ENCODE measurements around the gene FAM83F.
A peak's percentile ranks its signal among the peaks of the same experiment; 100 is the strongest.

FAM83F gene

DNA sequence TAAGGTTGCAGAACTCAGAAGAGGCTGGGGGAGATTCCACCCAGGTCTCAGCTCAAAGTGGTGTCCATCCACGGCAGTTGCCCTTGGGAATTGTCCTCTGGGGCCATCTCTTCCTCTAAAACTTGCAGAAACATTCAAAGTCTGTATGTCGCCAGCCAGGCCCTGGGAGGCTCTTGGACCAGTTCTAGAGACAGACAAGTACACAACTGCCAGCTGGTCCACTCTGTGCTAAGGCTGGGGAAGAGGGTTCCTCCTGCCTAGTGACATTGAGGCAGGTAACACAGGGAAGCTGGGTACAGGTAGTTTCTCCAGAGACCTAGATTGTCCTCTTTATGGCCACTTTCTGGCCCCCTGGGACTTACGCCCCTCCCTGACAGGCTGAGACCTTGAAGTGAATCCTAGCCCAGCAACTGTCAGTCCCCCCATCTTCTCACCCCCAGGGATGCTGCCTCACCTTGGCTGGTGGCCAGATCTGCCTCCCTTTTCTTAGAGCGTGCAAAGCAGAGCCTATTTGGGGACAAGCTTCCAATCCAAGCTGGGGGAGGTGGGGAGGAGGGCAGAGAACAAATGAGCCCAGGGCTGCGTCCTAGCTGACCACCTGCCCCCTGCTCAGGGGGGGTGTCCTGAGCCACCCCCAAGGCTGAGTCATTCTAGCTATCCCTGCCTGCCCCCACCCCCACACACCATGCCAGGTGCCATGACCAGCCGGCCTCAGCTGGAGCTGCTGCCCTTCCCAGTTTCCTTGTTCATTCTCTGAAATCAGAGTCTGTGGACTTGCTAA, 8.4 kb downstream of the FAM83F start:
- Histone ChIP-seq H3K36me3 (ENCODE audit: insufficient read depth, insufficient read length, low read length) (no peaks in the 10 kb centered on the region), H3K9ac (ENCODE audit: insufficient read length, low read depth) (no peak overlapping the region), H3K9me3 (ENCODE audit: insufficient read depth, low read length) (no peaks in the 10 kb centered on the region), H3K27me3 (ENCODE audit: insufficient read depth, insufficient read length) (peaks cover 8% of the 10 kb centered on the region), H3K4me3 (ENCODE audit: insufficient read length, low read depth) (no peak overlapping the region), H3K4me1 (ENCODE audit: insufficient read depth, insufficient read length) (peaks cover 44% of the 10 kb centered on the region)
- DNase-seq (ENCODE audit: low read depth, low spot score), result no peak
- TF ChIP-seq ZNF274 (IDR thresholded peaks at IDR 0.05; ENCODE audit: low read depth, low read length) (no peak), SUZ12 (IDR thresholded peaks at IDR 0.05; ENCODE audit: extremely low read depth, insufficient read depth, insufficient read length) (no peak), YY1 (IDR thresholded peaks at IDR 0.05; ENCODE audit: insufficient read depth, insufficient read length) (no peak)

GRCh38 chr22:40004836-40005235, 10.1 kb downstream of the FAM83F start:
- H3K9me3 ChIP-seq (ENCODE audit: insufficient read depth, low read length), result no peaks in the 10 kb centered on the region
- TF ChIP-seq ZNF274 (IDR thresholded peaks at IDR 0.05; ENCODE audit: low read depth, low read length) (no peak), SUZ12 (IDR thresholded peaks at IDR 0.05; ENCODE audit: extremely low read depth, insufficient read depth, insufficient read length) (no peak), YY1 (IDR thresholded peaks at IDR 0.05; ENCODE audit: insufficient read depth, insufficient read length) (no peak)
- no peak overlapping the region for H3K9ac ChIP-seq (ENCODE audit: insufficient read length, low read depth)
- peaks cover 8% of the 10 kb centered on the region for H3K27me3 ChIP-seq (ENCODE audit: insufficient read depth, insufficient read length)
- no peak overlapping the region for H3K4me3 ChIP-seq (ENCODE audit: insufficient read length, low read depth)
- DNase-seq (ENCODE audit: low read depth, low spot score), result no peak
- H3K36me3 ChIP-seq (ENCODE audit: insufficient read depth, insufficient read length, low read length), result no peaks in the 10 kb centered on the region
- peaks cover 43% of the 10 kb centered on the region for H3K4me1 ChIP-seq (ENCODE audit: insufficient read depth, insufficient read length)

GRCh38 chr22:40006641-40007040, 11.9 kb downstream of the FAM83F start:
- Histone ChIP-seq H3K9me3 (ENCODE audit: insufficient read depth, low read length) (no peaks in the 10 kb centered on the region), H3K36me3 (ENCODE audit: insufficient read depth, insufficient read length, low read length) (no peaks in the 10 kb centered on the region), H3K9ac (ENCODE audit: insufficient read length, low read depth) (no peak overlapping the region), H3K4me3 (ENCODE audit: insufficient read length, low read depth) (no peak overlapping the region), H3K27me3 (ENCODE audit: insufficient read depth, insufficient read length) (peaks cover 8% of the 10 kb centered on the region), H3K4me1 (ENCODE audit: insufficient read depth, insufficient read length) (peaks cover 44% of the 10 kb centered on the region)
- TF ChIP-seq SUZ12 (IDR thresholded peaks at IDR 0.05; ENCODE audit: extremely low read depth, insufficient read depth, insufficient read length) (no peak), ZNF274 (IDR thresholded peaks at IDR 0.05; ENCODE audit: low read depth, low read length) (no peak), YY1 (IDR thresholded peaks at IDR 0.05; ENCODE audit: insufficient read depth, insufficient read length) (no peak)
- DNase-seq (ENCODE audit: low read depth, low spot score), result no peak

GRCh38 chr22:40007853-40008710, 13.3 kb downstream of the FAM83F start:
- H3K36me3 ChIP-seq (ENCODE audit: insufficient read depth, insufficient read length, low read length), result no peaks in the 10 kb centered on the region
- DNase-seq (ENCODE audit: low read depth, low spot score), result no peak
- H3K9ac ChIP-seq (ENCODE audit: insufficient read length, low read depth), result no peak overlapping the region
- H3K9me3 ChIP-seq (ENCODE audit: insufficient read depth, low read length), result no peaks in the 10 kb centered on the region
- no peak for TF ChIP-seq ZNF274 (IDR thresholded peaks at IDR 0.05; ENCODE audit: low read depth, low read length)
- no peak for TF ChIP-seq SUZ12 (IDR thresholded peaks at IDR 0.05; ENCODE audit: extremely low read depth, insufficient read depth, insufficient read length)
- no peak for TF ChIP-seq YY1 (IDR thresholded peaks at IDR 0.05; ENCODE audit: insufficient read depth, insufficient read length)
- peaks cover 8% of the 10 kb centered on the region for H3K27me3 ChIP-seq (ENCODE audit: insufficient read depth, insufficient read length)
- H3K4me3 ChIP-seq (ENCODE audit: insufficient read length, low read depth), result no peak overlapping the region
- peaks cover 34% of the 10 kb centered on the region for H3K4me1 ChIP-seq (ENCODE audit: insufficient read depth, insufficient read length)

DNA sequence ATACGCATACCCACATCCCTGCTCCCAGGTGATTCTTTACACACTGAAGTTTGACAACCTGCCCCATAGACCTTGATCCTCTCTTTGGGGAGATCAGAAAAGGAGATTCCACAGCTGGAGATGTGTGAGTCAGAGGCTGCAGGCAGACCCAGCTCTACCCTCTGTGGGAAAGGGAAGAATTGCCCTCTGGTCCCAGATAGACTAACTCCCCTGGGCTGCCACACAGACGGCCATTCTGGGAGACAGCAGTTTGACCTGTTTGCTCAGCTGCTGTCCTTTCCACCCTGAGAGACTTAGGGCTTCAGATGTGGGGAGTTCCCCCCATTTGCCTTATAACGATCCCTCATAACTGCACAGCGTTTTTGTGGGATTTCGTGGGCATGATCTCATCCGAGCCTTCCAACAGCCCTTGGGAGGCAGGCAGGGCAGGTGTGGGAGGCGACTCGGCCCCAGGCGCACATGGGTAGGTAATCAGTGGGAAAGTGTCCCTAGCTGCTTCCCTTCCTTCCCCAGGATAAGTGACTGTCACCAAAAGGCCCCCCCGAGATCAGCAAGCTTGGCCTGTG, 14.1 kb downstream of the FAM83F start:
- Histone ChIP-seq H3K27me3 (ENCODE audit: insufficient read depth, insufficient read length) (peaks cover 8% of the 10 kb centered on the region), H3K9me3 (ENCODE audit: insufficient read depth, low read length) (no peaks in the 10 kb centered on the region), H3K9ac (ENCODE audit: insufficient read length, low read depth) (no peak overlapping the region), H3K36me3 (ENCODE audit: insufficient read depth, insufficient read length, low read length) (no peaks in the 10 kb centered on the region), H3K4me3 (ENCODE audit: insufficient read length, low read depth) (no peak overlapping the region), H3K4me1 (ENCODE audit: insufficient read depth, insufficient read length) (peaks cover 31% of the 10 kb centered on the region)
- TF ChIP-seq YY1 (IDR thresholded peaks at IDR 0.05; ENCODE audit: insufficient read depth, insufficient read length) (no peak), ZNF274 (IDR thresholded peaks at IDR 0.05; ENCODE audit: low read depth, low read length) (no peak), SUZ12 (IDR thresholded peaks at IDR 0.05; ENCODE audit: extremely low read depth, insufficient read depth, insufficient read length) (no peak)
- DNase-seq (ENCODE audit: low read depth, low spot score), result no peak

DNA sequence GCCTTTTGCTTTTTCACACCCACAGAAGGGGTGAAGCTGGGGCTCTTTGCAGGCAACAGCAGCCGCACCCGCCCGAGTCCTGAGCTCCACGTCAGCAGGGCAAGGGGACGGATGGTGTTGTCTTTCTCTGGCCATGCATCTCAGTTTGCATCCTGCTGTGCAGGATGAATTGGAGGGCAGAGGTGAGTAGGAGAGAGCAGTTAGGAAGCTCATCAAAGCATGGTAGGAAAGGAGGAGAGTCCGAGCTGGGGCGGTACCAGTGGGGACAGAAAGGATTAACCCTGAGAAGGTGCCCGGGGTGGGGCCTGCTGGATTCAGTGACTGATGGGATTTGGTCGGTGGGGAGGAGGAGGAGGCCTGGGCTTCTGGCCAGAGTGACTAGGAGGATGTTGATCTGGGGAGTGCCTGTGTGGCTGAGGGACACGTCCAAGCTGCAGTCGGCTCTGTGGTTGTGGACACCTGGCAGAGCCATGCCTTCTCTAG, 14.6 kb downstream of the FAM83F start:
- peak; percentile 88 for DNase-seq (ENCODE audit: low read depth, low spot score)
- Histone ChIP-seq H3K9ac (ENCODE audit: insufficient read length, low read depth) (peak overlapping the region; percentile 16), H3K4me1 (ENCODE audit: insufficient read depth, insufficient read length) (peaks cover 31% of the 10 kb centered on the region), H3K36me3 (ENCODE audit: insufficient read depth, insufficient read length, low read length) (no peaks in the 10 kb centered on the region), H3K4me3 (ENCODE audit: insufficient read length, low read depth) (no peak overlapping the region), H3K27me3 (ENCODE audit: insufficient read depth, insufficient read length) (peaks cover 8% of the 10 kb centered on the region), H3K9me3 (ENCODE audit: insufficient read depth, low read length) (no peaks in the 10 kb centered on the region)
- TF ChIP-seq YY1 (IDR thresholded peaks at IDR 0.05; ENCODE audit: insufficient read depth, insufficient read length), result no peak
- no peak for TF ChIP-seq ZNF274 (IDR thresholded peaks at IDR 0.05; ENCODE audit: low read depth, low read length)
- no peak for TF ChIP-seq SUZ12 (IDR thresholded peaks at IDR 0.05; ENCODE audit: extremely low read depth, insufficient read depth, insufficient read length)
